SK-N-MC (cell line): Measurements from ENCODE around the gene PACRGL.
A peak's percentile ranks its signal among the peaks of the same experiment; 100 is the strongest.

Experiments
- DNase-seq: peaks from one replicate; pipeline ENCODE4 v3.0.0-alpha.2; 2011; ENCODE audit warnings: low read depth, low spot score
- H3K27ac ChIP-seq: fragments of 200-600 bp; sonication (generic); 2 replicates; pipeline ENCODE4 v1.5.1; 2016; ENCODE audit warnings: mixed run types
- H3K36me3 ChIP-seq: fragments of 200-600 bp; sonication (generic); 2 replicates; pipeline ENCODE4 v1.6.1; 2017; ENCODE audit warnings: antibody characterized with exemption, low read length, mixed read lengths; ENCODE audit not compliant: insufficient read depth
- H3K4me3 ChIP-seq: fragments of 200-600 bp; sonication (generic); 2 replicates; pipeline ENCODE4 v1.5.1; 2016
- H3K9ac ChIP-seq: fragments of 200-600 bp; sonication (generic); 2 replicates; pipeline ENCODE4 v1.8.0; 2017; ENCODE audit warnings: mixed run types, mixed read lengths; ENCODE audit not compliant: insufficient read length
- H3K9me3 ChIP-seq: fragments of 200-600 bp; sonication (generic); 2 replicates; pipeline ENCODE4 v1.6.1; 2017; ENCODE audit warnings: low read depth, mild to moderate bottlenecking, antibody characterized with exemption, low read length, moderate library complexity, mixed read lengths
- EZH2 ChIP-seq: fragments of 200-600 bp; sonication (generic); IDR thresholded peaks from one replicate; pipeline ENCODE4 v1.6.1; 2017; ENCODE audit warnings: antibody characterized with exemption
- FOXP2 ChIP-seq: optimal IDR thresholded peaks from 2 replicates; pipeline ENCODE3; 2011; ENCODE audit warnings: mild to moderate bottlenecking, moderate library complexity; ENCODE audit not compliant: insufficient read depth; ENCODE audit errors: extremely low read length, control extremely low read depth
- POLR2AphosphoS5 ChIP-seq: IDR thresholded peaks from 2 replicates; pipeline ENCODE4 v1.6.1; 2012; ENCODE audit warnings: mild to moderate bottlenecking, low read depth, low read length, borderline replicate concordance

Gene PACRGL

GRCh38 chr4:20700007-20700761, at the start of gene PACRGL:
PACRGL (plus strand) TSS chr4:20700458; CDS start chr4:20704482, 4,024 bp downstream.
- DNase-seq: peak; percentile 34

GRCh38 chr4:20652226-20652885, 47.9 kb upstream of the PACRGL start:
- H3K27ac ChIP-seq: no peak overlapping the region
- DNase-seq: peak; percentile 20
- H3K4me3 ChIP-seq: no peak overlapping the region
- no peaks in the 10 kb centered on the region for H3K9me3 ChIP-seq
- no peaks in the 10 kb centered on the region for H3K36me3 ChIP-seq
- no peak overlapping the region for H3K9ac ChIP-seq
- TF ChIP-seq FOXP2: no peak
- TF ChIP-seq POLR2AphosphoS5: no peak
- TF ChIP-seq EZH2: no peak

More at GRCh38 chr4:20700007-20700761, at the start of gene PACRGL:
- Histone ChIP-seq H3K9me3 (no peaks in the 10 kb centered on the region), H3K27ac (peak within 1 kb of the TSS; percentile 68; the same call in 1 of the 2 replicates), H3K4me3 (peak within 1 kb of the TSS; percentile 84), H3K36me3 (peaks cover 8% of the 10 kb centered on the region; the same call in 1 of the 2 replicates), H3K9ac (peak within 1 kb of the TSS; percentile 80)
- TF ChIP-seq EZH2 (no peak), FOXP2 (no peak), POLR2AphosphoS5 (peak; percentile 72)

- Histone ChIP-seq H3K4me3 (no peak overlapping the region), H3K36me3 (no peaks in the 10 kb centered on the region), H3K27ac (no peak overlapping the region), H3K9ac (no peak overlapping the region), H3K9me3 (no peaks in the 10 kb centered on the region)
- TF ChIP-seq POLR2AphosphoS5: no peak
- no peak for TF ChIP-seq FOXP2
- no peak for TF ChIP-seq EZH2
- DNase-seq: no peak
Observed at GRCh38 chr4:20658456-20658855, 41.8 kb upstream of the PACRGL start.

- Histone ChIP-seq H3K9ac (no peak overlapping the region), H3K9me3 (no peaks in the 10 kb centered on the region), H3K4me3 (no peak overlapping the region), H3K36me3 (no peaks in the 10 kb centered on the region), H3K27ac (no peak overlapping the region)
- no peak for DNase-seq
- no peak for TF ChIP-seq EZH2
- TF ChIP-seq FOXP2: no peak
- no peak for TF ChIP-seq POLR2AphosphoS5
Observed at GRCh38 chr4:20662851-20663250, 37.4 kb upstream of the PACRGL start.

GRCh38 chr4:20666012-20666860, 34.0 kb upstream of the PACRGL start:
- Histone ChIP-seq H3K4me3 (no peak overlapping the region), H3K9ac (no peak overlapping the region), H3K9me3 (no peaks in the 10 kb centered on the region), H3K36me3 (no peaks in the 10 kb centered on the region), H3K27ac (no peak overlapping the region)
- TF ChIP-seq POLR2AphosphoS5 (no peak), FOXP2 (no peak), EZH2 (no peak)
- no peak for DNase-seq

GRCh38 chr4:20672262-20672661, 28.0 kb upstream of the PACRGL start:
- H3K4me3 ChIP-seq: no peak overlapping the region
- no peaks in the 10 kb centered on the region for H3K9me3 ChIP-seq
- H3K36me3 ChIP-seq: no peaks in the 10 kb centered on the region
- TF ChIP-seq EZH2 (no peak), FOXP2 (no peak), POLR2AphosphoS5 (no peak)
- no peak for DNase-seq
- no peak overlapping the region for H3K9ac ChIP-seq
- no peak overlapping the region for H3K27ac ChIP-seq

GRCh38 chr4:20675786-20676185, 24.5 kb upstream of the PACRGL start:
- H3K9me3 ChIP-seq: no peaks in the 10 kb centered on the region
- DNase-seq: no peak
- H3K27ac ChIP-seq: no peak overlapping the region
- no peak overlapping the region for H3K4me3 ChIP-seq
- no peak for TF ChIP-seq EZH2
- no peak for TF ChIP-seq FOXP2
- no peak for TF ChIP-seq POLR2AphosphoS5
- no peaks in the 10 kb centered on the region for H3K36me3 ChIP-seq
- no peak overlapping the region for H3K9ac ChIP-seq

- Histone ChIP-seq H3K9ac (no peak overlapping the region), H3K4me3 (no peak overlapping the region), H3K36me3 (no peaks in the 10 kb centered on the region), H3K9me3 (no peaks in the 10 kb centered on the region), H3K27ac (no peak overlapping the region)
- DNase-seq: no peak
- no peak for TF ChIP-seq FOXP2
- TF ChIP-seq EZH2: no peak
- TF ChIP-seq POLR2AphosphoS5: no peak
Observed at GRCh38 chr4:20676501-20677197, 23.6 kb upstream of the PACRGL start.
